ENCODE data around the gene WDR91.

DNA sequence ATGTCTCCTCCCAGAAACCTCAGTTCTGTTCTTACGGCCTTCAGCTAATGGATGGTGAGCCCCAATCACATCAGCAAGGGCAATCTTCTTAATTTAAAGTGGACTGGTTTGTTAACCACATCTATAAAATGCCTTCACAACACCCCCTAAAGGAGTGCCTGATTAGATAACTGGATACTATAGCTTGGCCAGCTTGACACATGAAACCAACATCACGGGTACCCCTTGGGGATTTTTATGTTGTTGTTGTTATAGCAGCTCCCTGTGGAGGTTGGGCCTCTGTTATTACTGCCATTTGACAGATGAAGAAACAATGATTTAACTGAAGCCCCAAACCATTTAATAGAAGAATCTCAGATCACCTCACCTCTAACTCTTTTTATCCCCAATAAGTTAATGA, 49.1 kb upstream of the WDR91 start:
- TF ChIP-seq POLR2A (IDR thresholded peaks at IDR 0.05), result no peak
- TF ChIP-seq, protein P1, sequence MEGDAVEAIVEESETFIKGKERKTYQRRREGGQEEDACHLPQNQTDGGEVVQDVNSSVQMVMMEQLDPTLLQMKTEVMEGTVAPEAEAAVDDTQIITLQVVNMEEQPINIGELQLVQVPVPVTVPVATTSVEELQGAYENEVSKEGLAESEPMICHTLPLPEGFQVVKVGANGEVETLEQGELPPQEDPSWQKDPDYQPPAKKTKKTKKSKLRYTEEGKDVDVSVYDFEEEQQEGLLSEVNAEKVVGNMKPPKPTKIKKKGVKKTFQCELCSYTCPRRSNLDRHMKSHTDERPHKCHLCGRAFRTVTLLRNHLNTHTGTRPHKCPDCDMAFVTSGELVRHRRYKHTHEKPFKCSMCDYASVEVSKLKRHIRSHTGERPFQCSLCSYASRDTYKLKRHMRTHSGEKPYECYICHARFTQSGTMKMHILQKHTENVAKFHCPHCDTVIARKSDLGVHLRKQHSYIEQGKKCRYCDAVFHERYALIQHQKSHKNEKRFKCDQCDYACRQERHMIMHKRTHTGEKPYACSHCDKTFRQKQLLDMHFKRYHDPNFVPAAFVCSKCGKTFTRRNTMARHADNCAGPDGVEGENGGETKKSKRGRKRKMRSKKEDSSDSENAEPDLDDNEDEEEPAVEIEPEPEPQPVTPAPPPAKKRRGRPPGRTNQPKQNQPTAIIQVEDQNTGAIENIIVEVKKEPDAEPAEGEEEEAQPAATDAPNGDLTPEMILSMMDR (IDR thresholded peaks at IDR 0.05), result no peak
- no peak for TF ChIP-seq POLR2AphosphoS5 (IDR thresholded peaks at IDR 0.05)
